HG02938 (cell line): ENCODE data around the gene MEAF6.
"Not testable (repeated sequence)": the region's sequence is repeated elsewhere in the genome, so short reads cannot be mapped to it uniquely, and the experiment has no call there.

Experiments
- ATAC-seq: cut with Tn5 transposase; IDR thresholded peaks from one replicate; pipeline ENCODE4 v1.9.1; 2021; ENCODE audit warnings: mild to moderate bottlenecking, moderate library complexity; ENCODE audit not compliant: unreplicated experiment

MEAF6 gene

GRCh38 chr1:37514350-37515184, at the start of gene MEAF6:
Gene MEAF6 (minus strand): TSS chr1:37514766. CDS start chr1:37514746, 20 bp downstream.
- ATAC-seq, result peak; percentile 72

GRCh38 chr1:37562984-37563383, 48.4 kb upstream of the MEAF6 start:
- ATAC-seq, result no peak

GRCh38 chr1:37561133-37562132, 46.9 kb upstream of the MEAF6 start:
- ATAC-seq, result no peak

- no peak for ATAC-seq
These were observed 46.0 kb upstream of the MEAF6 start for GRCh38 chr1:37560401-37561132.

- ATAC-seq, result not testable (repeated sequence)
These were observed 45.4 kb upstream of the MEAF6 start for GRCh38 chr1:37559957-37560379.

GRCh38 chr1:37559080-37559479, 44.5 kb upstream of the MEAF6 start:
- ATAC-seq, result no peak

GRCh38 chr1:37558411-37558810, 43.8 kb upstream of the MEAF6 start:
- ATAC-seq, result no peak

GRCh38 chr1:37557402-37557801, 42.8 kb upstream of the MEAF6 start:
- no peak for ATAC-seq

GRCh38 chr1:37556712-37557196, 42.2 kb upstream of the MEAF6 start, which contains the start of gene DNALI1:
Gene DNALI1 (plus strand): TSS chr1:37556940. CDS start chr1:37556995, 55 bp downstream.
- no peak for ATAC-seq

GRCh38 chr1:37553927-37554808, 39.6 kb upstream of the MEAF6 start, which contains the start of gene SNIP1:
Gene SNIP1 (minus strand): TSS chr1:37554293. CDS start chr1:37554229, 64 bp downstream.
- ATAC-seq, result peak; percentile 77

- no peak for ATAC-seq
These were observed 39.0 kb upstream of the MEAF6 start for GRCh38 chr1:37553598-37553926.

- ATAC-seq, result no peak
These were observed 34.8 kb upstream of the MEAF6 start for GRCh38 chr1:37549341-37549740.

- no peak for ATAC-seq
These were observed 30.5 kb upstream of the MEAF6 start for GRCh38 chr1:37545019-37545418.

GRCh38 chr1:37544530-37544929, 30.0 kb upstream of the MEAF6 start:
- ATAC-seq, result no peak

- ATAC-seq, result no peak
These were observed 25.6 kb upstream of the MEAF6 start for GRCh38 chr1:37540036-37540785.

GRCh38 chr1:37539154-37539553, 24.6 kb upstream of the MEAF6 start:
- ATAC-seq, result not testable (repeated sequence)

- ATAC-seq, result no peak
These were observed 22.8 kb upstream of the MEAF6 start for GRCh38 chr1:37537378-37537777.

GRCh38 chr1:37533317-37534093, 18.9 kb upstream of the MEAF6 start:
- ATAC-seq, result no peak
